Mesenteric fat pad (tissue), 1 donor: ENCODE data around the gene TMEM8B. TPM values are rescaled to one million over a fixed set of nuclear protein-coding genes. Genes with fewer than 3 reads are reported as not detected.

ENCODE experiments used
- DNase-seq: peaks from one replicate; pipeline ENCODE4 v3.0.0-alpha.2; 2020; ENCODE audit warnings: low spot score
- long read RNA-seq: library from polyadenylated mRNA; unstranded; transcript quantifications from one replicate; pipeline ENCODE4 v2.0.0, GENCODE V29; 2020
- total RNA-seq: library from RNA; stranded (reverse); fragmentation: NEBNext Ultra II Directional; extraction: Animal tissue kit (Norgen Biotek cat#: 25700); gene quantifications from one replicate; pipeline ENCODE4 v1.2.1, GENCODE V29; 2021
- donor health status: DM: yes; HTN: yes; CAD: no.

Gene TMEM8B
- 6.7 TPM for total RNA-seq
- long read RNA-seq, partial matches to known transcripts = 11 of 16 reads
- long read RNA-seq, other reads (novel, unspliced or antisense) = 5 of 16 reads

- DNase-seq = peak; percentile 98
Observed at GRCh38 chr9:35829084-35829763, at the start of gene TMEM8B. TSS of gene TMEM8B (plus strand) at chr9:35829228. CDS start at chr9:35829448, 220 bp downstream.

DNA sequence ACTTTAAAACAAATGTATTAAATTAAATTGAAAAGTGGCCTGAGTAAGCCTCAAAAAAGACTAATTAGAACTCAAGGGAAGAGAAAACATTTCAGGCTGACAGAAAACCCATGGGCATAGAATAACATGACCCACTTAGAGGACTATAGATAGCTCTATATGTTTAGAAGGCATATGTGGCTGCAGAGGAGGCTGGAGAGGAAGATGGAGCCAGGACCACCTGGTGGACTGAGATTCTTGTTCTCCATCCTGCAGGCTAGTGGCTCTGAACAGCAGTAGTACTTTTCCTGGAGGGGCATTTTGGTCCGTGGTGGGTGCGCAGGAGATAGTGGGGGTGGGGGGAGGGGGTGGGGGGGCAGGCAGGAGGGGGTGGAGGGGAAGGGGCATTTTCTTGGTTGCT lies 48.0 kb upstream of the TMEM8B start:
- DNase-seq = no peak

GRCh38 chr9:35783418-35783817 lies 45.6 kb upstream of the TMEM8B start:
- DNase-seq = no peak

DNA sequence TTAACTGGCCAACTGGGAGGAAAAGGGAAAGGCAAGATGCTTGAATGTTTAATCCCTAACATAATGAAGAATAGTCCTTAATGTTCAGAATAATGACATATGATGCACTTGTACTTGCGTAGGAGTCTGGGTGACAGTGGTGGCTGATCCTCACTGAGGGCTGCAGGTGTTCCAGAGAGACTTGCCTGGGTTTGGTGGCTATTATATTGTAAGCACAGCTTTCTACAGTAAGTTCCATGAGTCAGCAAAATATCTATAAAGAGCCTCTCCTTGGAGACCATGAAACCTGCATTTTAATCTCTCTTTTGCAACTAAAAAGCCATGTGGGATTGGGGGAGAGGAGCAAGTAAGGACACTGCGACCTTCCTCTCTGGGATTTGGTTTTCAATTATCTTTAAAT lies 39.5 kb upstream of the TMEM8B start:
- DNase-seq = no peak

DNA sequence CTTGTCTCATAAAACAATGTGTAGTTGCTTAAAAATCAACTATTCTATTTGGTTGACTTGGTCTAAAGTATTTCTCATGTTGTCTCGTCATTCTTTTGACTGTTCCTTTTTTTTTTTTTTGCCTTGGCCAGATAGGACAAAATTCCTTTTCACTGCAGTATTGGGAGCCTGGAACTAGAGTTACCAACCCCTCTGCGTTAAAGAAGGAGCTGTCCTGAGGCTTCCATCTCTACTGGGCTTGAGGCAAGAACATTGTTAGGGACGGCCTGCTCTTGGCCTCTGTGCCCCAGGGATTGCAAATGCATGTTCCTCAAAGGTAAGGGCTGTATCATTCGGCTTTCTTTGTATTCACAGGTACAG lies 39.0 kb upstream of the TMEM8B start:
- DNase-seq = no peak

DNA sequence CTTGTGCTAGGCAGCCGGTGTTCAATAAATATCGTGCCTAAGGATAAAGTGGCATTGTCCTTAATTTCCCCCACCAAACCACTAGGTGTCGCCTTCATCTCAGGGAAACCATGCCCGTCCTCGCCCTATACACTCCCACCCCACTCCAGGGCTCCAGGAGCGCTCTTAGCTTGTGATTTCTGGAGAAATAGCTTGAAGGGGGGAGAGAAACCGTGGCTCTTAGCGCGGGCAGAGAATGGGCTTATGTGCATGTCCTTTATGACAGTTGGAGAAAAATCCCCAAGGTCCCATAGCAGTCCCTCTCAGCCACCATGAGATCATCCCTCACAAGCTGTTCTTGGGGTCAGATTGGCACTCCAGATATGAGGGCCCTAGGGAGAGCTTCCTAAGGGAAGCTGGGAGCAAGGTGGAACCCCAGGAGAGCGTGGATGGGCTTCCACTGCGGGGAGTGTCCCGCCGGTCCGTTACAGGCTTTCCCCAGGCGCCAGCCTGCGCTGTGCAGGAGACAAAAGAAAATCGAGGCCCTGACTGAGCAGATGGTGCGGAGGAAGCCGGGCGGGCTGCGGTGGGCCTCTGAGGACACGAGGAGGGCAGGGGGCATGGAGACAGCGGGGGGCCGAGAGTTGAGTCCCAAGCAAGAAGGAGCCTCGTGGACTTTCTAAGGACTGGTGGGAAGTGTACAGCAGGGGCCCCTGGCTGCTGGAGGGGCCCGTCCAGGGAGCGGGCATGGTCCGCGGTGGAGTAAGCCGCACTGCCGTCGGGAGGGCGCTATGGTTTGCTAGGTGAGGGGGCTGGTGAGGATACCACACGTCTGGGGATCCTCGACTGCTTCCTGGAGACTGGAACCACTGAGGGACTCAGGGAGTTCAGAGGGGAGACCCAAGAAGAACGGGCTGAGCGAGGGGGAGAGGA lies 38.4 kb upstream of the TMEM8B start:
- no peak for DNase-seq

DNA sequence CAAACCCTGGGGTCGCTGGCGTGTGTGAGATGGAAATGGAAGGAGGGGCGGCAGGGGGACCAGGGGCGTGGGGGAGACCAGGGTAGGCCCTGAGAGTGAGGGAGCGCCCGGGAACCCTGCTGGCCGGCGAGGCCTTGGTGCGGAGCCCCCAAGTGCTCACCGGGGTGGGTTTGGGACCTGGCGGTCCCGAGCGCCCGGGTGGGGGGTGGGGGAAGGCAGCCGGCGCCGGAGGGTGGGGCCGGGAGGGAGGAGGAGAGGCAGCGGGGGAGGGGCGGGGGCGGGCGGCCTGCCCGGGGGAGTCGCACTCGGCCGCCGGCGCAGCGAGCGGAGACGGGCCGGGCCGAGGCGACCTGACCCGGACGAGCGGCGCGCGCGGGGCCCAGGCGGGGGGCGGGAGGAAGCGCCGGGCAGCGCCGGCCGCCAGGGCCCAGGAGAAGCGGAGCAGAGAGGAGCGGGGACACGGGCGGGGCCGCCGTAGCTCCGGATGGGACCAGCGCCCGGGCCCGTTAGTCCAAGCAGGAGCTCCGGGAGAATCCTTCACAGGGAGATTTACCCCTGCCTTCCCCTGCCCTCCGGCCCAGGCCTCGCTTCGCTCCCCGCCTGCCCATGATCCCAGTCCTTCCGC lies 37.6 kb upstream of the TMEM8B start, which contains the start of gene NPR2:
TSS of gene NPR2 (plus strand) at position 295 of the 625 bp plus-strand sequence. CDS start 818 bp downstream, outside the sequence.
- no peak for DNase-seq

DNA sequence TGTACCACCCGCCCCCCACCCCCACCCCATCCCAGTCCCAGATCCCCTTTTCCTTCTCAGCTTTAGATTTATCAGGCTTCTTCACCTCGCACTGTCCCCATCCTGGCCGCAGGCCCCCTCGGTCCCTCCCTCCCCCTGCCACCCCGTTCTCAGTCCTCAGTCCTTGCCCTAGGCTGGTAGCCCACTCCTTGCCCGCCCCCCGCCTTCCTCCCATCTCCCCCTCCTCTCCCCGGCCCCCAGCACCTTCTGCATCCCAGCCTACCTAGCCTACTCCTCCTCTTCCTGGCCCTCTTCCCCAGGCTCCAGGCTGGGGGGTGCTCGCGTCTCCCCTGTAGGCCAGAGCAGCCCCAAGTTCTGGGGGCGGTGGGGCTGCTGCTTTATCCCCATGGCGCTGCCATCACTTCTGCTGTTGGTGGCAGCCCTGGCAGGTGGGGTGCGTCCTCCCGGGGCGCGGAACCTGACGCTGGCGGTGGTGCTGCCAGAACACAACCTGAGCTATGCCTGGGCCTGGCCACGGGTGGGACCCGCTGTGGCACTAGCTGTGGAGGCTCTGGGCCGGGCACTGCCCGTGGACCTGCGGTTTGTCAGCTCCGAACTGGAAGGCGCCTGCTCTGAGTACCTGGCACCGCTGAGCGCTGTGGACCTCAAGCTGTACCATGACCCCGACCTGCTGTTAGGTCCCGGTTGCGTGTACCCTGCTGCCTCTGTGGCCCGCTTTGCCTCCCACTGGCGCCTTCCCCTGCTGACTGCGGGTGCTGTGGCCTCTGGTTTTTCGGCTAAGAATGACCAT lies 36.8 kb upstream of the TMEM8B start:
- no peak for DNase-seq

DNA sequence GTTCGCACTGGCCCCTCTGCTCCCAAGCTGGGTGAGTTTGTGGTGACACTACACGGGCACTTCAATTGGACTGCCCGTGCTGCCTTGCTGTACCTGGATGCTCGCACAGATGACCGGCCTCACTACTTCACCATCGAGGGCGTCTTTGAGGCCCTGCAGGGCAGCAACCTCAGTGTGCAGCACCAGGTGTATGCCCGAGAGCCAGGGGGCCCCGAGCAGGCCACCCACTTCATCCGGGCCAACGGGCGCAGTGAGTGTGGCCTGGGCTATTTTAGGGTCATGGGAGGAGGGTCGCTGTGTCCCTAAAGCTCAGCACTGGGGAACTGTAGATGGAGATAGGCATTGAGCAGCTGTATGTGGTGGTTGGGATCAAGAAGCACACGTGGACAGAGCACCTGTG lies 36.2 kb upstream of the TMEM8B start:
- DNase-seq = no peak

GRCh38 chr9:35793461-35793860 lies 35.6 kb upstream of the TMEM8B start:
- no peak for DNase-seq

GRCh38 chr9:35795695-35796094 lies 33.3 kb upstream of the TMEM8B start:
- DNase-seq = no peak

GRCh38 chr9:35797311-35798109 lies 31.5 kb upstream of the TMEM8B start:
- no peak for DNase-seq

DNA sequence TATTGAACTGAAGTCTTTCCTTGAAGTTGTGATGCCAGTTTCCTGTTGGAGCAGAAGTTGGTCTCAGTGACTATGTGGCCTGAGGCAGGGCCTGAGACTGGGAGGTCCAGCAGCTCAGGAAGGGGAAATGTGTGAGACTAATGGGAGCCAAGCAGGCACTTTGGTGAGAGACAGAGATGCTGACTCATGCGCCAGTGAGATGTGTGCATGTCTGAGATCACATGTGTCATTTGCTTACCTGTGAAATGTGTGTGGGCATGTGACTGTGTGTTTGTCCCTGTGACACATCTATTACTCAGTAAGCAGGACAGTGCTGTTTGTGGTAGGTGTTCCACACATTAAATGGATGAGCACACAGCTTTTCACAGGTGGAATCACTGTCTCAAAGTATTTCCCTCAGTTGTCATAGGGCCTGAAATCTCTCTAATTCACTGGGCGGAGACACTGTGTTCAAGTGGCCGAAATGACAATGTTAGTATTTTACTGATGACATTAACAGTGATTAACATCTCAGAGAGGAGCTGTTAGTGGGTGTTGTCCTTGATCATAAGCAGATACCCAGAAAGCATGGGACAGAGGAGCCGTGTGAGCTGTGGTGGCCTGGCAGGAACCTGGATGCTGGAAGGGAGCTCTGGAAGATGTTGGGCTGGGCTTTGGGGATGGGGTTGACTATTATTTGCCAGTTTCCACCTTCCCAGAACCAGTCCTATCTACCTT lies 30.2 kb upstream of the TMEM8B start:
- DNase-seq = no peak

GRCh38 chr9:35800530-35800929 lies 28.5 kb upstream of the TMEM8B start:
- no peak for DNase-seq

GRCh38 chr9:35801328-35802128 lies 27.5 kb upstream of the TMEM8B start:
- no peak for DNase-seq

DNA sequence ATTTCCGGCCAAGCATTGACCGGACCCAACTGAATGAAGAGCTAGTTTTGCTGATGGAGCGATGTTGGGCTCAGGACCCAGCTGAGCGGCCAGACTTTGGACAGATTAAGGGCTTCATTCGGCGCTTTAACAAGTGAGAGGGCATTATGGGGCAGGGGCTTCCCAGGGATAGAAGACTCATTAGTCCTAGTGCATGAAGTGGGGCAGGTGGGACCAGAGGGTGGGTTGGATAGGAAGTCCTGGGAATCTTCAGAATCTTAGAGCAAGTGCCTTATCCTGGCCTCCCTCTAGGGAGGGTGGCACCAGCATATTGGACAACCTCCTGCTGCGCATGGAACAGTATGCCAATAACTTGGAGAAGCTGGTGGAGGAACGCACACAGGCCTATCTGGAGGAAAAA lies 22.9 kb upstream of the TMEM8B start:
- no peak for DNase-seq

GRCh38 chr9:35808433-35808832 lies 20.6 kb upstream of the TMEM8B start:
- DNase-seq = peak; percentile 78

- peak; percentile 60 for DNase-seq
Observed at GRCh38 chr9:35810122-35810521, 18.9 kb upstream of the TMEM8B start.
